Measurements from ENCODE around the gene PALD1. TPM values are rescaled to one million over a fixed set of nuclear protein-coding genes. Genes with fewer than 3 reads are reported as not detected.

PALD1 gene
- total and polyA plus RNA-seq, 12 donors, result 2.0 to 16.2 (median 7.4) TPM

GRCh38 chr10:70543911-70544310 is 65.3 kb downstream of the PALD1 start:
- Histone ChIP-seq H3K4me3 (no peak overlapping the region), H3K9me3 (replicated peaks in 1 of 3) (no peaks in the 10 kb centered on the region), H3K4me1 (replicated peaks in 1 of 2) (no peaks in the 10 kb centered on the region), H3K27me3 (no peaks in the 10 kb centered on the region), H3K36me3 (replicated peaks in 1 of 2) (no peaks in the 10 kb centered on the region), H3K27ac (no peak overlapping the region)
- DNase-seq, result no peak
- no peak for TF ChIP-seq CTCF (IDR thresholded peaks at IDR 0.05)
- TF ChIP-seq POLR2A (IDR thresholded peaks at IDR 0.05), result no peak
- WGBS, 4 donors, result 94 to 100% (median 100%) methylated on average over 1 of the region's 1 CpG
- intact Hi-C loops (cut with DNase I), result loop anchor here (2.0 kb wide), 2 partner anchors 81 to 83 kb away; no protein-coding TSS in a partner anchor

- intact Hi-C loops (cut with DNase I), result loop anchor here in 1 of 2 donors (2.0 to 5.0 kb wide), 2 partner anchors 84 to 218 kb away; no protein-coding TSS in a partner anchor
- Histone ChIP-seq H3K9me3 (replicated peaks in 1 of 3) (no peaks in the 10 kb centered on the region), H3K27ac (no peak overlapping the region), H3K4me1 (replicated peaks in 1 of 2) (no peaks in the 10 kb centered on the region), H3K4me3 (no peak overlapping the region), H3K36me3 (replicated peaks in 1 of 2) (no peaks in the 10 kb centered on the region), H3K27me3 (no peaks in the 10 kb centered on the region)
- no peak for TF ChIP-seq POLR2A (IDR thresholded peaks at IDR 0.05)
- TF ChIP-seq CTCF (IDR thresholded peaks at IDR 0.05), result no peak
- no peak for DNase-seq
- 74 to 87% (median 75%) methylated on average over 10 to 12 of the region's 12 CpGs for WGBS, 4 donors
Observed at GRCh38 chr10:70544431-70545340, 66.1 kb downstream of the PALD1 start.

GRCh38 chr10:70546584-70546983 is 68.0 kb downstream of the PALD1 start:
- Histone ChIP-seq H3K4me3 (no peak overlapping the region), H3K36me3 (replicated peaks in 1 of 2) (no peaks in the 10 kb centered on the region), H3K9me3 (replicated peaks in 1 of 3) (no peaks in the 10 kb centered on the region), H3K27ac (no peak overlapping the region), H3K4me1 (replicated peaks in 1 of 2) (no peaks in the 10 kb centered on the region), H3K27me3 (no peaks in the 10 kb centered on the region)
- TF ChIP-seq POLR2A (IDR thresholded peaks at IDR 0.05) (no peak), CTCF (IDR thresholded peaks at IDR 0.05) (no peak)
- WGBS, 4 donors, result 24 to 34% (median 32%) methylated on average over 3 of the region's 3 CpGs
- intact Hi-C loops (cut with DNase I), result loop anchor here in 1 of 2 donors (5.0 kb wide), 1 partner anchor 216 kb away; no protein-coding TSS in a partner anchor
- DNase-seq, result peak in 1 of 7 donors; percentile 40

- DNase-seq, result no peak
- Histone ChIP-seq H3K36me3 (replicated peaks in 1 of 2) (no peaks in the 10 kb centered on the region), H3K27me3 (no peaks in the 10 kb centered on the region), H3K27ac (no peak overlapping the region), H3K4me3 (no peak overlapping the region), H3K4me1 (replicated peaks in 1 of 2) (no peaks in the 10 kb centered on the region), H3K9me3 (replicated peaks in 1 of 3) (no peaks in the 10 kb centered on the region)
- intact Hi-C loops (cut with DNase I), result loop anchor here in 1 of 2 donors (5.0 kb wide), 1 partner anchor 213 kb away; no protein-coding TSS in a partner anchor
- 80 to 85% (median 84%) methylated on average over 9 to 12 of the region's 12 CpGs for WGBS, 4 donors
- TF ChIP-seq CTCF (IDR thresholded peaks at IDR 0.05), result no peak
- TF ChIP-seq POLR2A (IDR thresholded peaks at IDR 0.05), result no peak
Observed at GRCh38 chr10:70549351-70549961, 70.9 kb downstream of the PALD1 start.

Data from adrenal gland (tissue), 12 donors.